ENCODE results near the gene RCOR1. TPM values are rescaled to one million over a fixed set of nuclear protein-coding genes. Genes with fewer than 3 reads are reported as not detected.

RCOR1 gene
- total RNA-seq, 1 experiment from 2014 or later = 34.1 TPM

DNA sequence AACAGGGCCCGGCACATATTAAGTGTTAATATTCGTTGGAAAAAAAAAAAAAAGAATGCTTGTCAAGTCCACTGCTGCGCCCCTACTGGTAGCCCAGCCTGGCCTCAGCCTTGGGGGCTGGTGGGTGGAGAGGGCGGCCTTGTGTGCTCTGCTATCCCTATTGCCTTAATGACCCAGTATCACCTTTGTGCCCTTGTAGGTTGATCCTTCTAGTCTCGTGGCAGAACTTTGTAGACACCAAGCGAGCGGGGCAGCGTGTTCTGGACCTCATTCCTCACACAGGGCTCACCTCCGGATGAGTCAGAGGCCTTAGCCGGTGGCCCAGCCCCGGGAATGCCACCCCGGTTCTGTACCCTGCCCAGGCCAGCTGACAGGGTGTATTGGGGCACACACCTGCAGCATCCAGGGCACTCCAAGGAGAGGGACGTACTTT lies 1.8 kb upstream of the RCOR1 start:
- Histone ChIP-seq H4K91ac (ENCODE audit: insufficient read length, low read depth, low read length) (no peak overlapping the region), H2AK5ac (ENCODE audit: insufficient read length, low read length) (no peak overlapping the region), H3K4me2 (ENCODE audit: insufficient read depth, insufficient read length, low read length) (peak overlapping the region; percentile 34), H3K23ac (ENCODE audit: insufficient read length, low read depth, low read length) (no peak overlapping the region), H3T11ph (ENCODE audit: low read length) (no peak overlapping the region), H2BK120ac (ENCODE audit: low read depth, low read length, poor library complexity, severe bottlenecking) (no peak overlapping the region), H3K4me1 (ENCODE audit: insufficient read depth, low read length) (peaks cover 5% of the 10 kb centered on the region), H3K9ac (ENCODE audit: extremely low read depth, insufficient read length, low read length) (no peak overlapping the region), H3K56ac (ENCODE audit: insufficient read length, low read depth, low read length) (no peak overlapping the region), H3K27ac (ENCODE audit: insufficient read length, low read depth, low read length) (no peak overlapping the region), H2BK12ac (ENCODE audit: insufficient read length, low read depth, low read length) (no peak overlapping the region), H3K79me2 (ENCODE audit: insufficient read depth, low read length) (peaks cover 5% of the 10 kb centered on the region; the same call in 1 of the 2 replicates), H4K20me1 (ENCODE audit: control insufficient read depth, insufficient read depth, insufficient read length) (no peaks in the 10 kb centered on the region), H3K27me3 (ENCODE audit: insufficient read depth, low read length) (no peaks in the 10 kb centered on the region), H3K9me3 (ENCODE audit: control insufficient read depth, low read depth, low read length) (no peaks in the 10 kb centered on the region), H3K14ac (ENCODE audit: insufficient read depth, low read length) (no peak overlapping the region), H3K18ac (ENCODE audit: insufficient read length, low read depth, low read length) (no peak overlapping the region), H2BK5ac (ENCODE audit: insufficient read length, low read length) (no peak overlapping the region), H2BK20ac (ENCODE audit: low read depth, low read length, poor library complexity, severe bottlenecking) (no peak overlapping the region), H3K4ac (ENCODE audit: low read depth, low read length) (no peak overlapping the region), H3K79me1 (ENCODE audit: insufficient read depth, low read depth, low read length, poor library complexity, severe bottlenecking) (no peaks in the 10 kb centered on the region), H3K23me2 (ENCODE audit: insufficient read length, low read depth, low read length, poor library complexity, severe bottlenecking) (no peaks in the 10 kb centered on the region), H4K8ac (replicated peaks; ENCODE audit: insufficient read length, low read depth, low read length) (no peak overlapping the region), H4K5ac (ENCODE audit: insufficient read length, low read depth, low read length) (no peak overlapping the region), H2BK15ac (ENCODE audit: low read depth, low read length) (no peak overlapping the region), H2AFZ (ENCODE audit: low read length) (no peak overlapping the region)
- TF ChIP-seq CTCF (conservative IDR thresholded peaks at IDR 0.05) = peak; percentile 75
- Mint-ChIP-seq H3K36me3 (ENCODE audit: insufficient read depth in 1 of 3, low read depth in 3 of 3) (peaks cover 7 to 12% (median 8%) of the 10 kb centered on the region in 3 experiments; a peak in 6 of 7 replicates), H3K27ac (peak overlapping the region; percentile 27 to 53 (median 32); a peak in 2 of 7 replicates), H3K27me3 (ENCODE audit: low read depth) (no peaks in the 10 kb centered on the region), H3K4me3 (peak overlapping the region; percentile 79 to 91), H3K9me3 (no peaks in the 10 kb centered on the region), H3K4me1 (peaks cover 40 to 47% of the 10 kb centered on the region in 2 experiments)
- DNase-seq = peak; percentile 83
- no CpG with 5 or more reads among the region's 13 CpGs for WGBS (ENCODE audit: extremely low coverage, insufficient read length, low lambda C conversion rate)
